Endothelial cell of umbilical vein (primary cell): ENCODE measurements around the gene HTR2B. TPM values are rescaled to one million over a fixed set of nuclear protein-coding genes. Genes with fewer than 3 reads are reported as not detected.

Source experiments
- BruUV-seq: library from RNA; stranded (reverse); fragments of 400-500 nt; replicated peaks from 2 replicates; lab custom pipeline; 2021; lab: Mats Ljungman, UMichigan
- CTCF ChIA-PET: fragments of 300-600, 350-600 bp; sonication (Branson Sonifier 250); formaldehyde crosslinking; loops from one replicate; lab custom pipeline; 2021; ENCODE audit warnings: antibody characterized with exemption, inconsistent platforms; lab: Charles Lee
- POLR2A ChIA-PET: fragments of 300-600, 350-600 bp; sonication (Branson Sonifier 250); formaldehyde crosslinking; loops from one replicate; lab custom pipeline; 2021; ENCODE audit warnings: antibody characterized with exemption, inconsistent platforms; lab: Charles Lee
- DNase-seq: peaks from one replicate; pipeline ENCODE4 v3.0.0-alpha.2; 2011; ENCODE audit warnings: low read depth, low spot score
- FAIRE-seq: peaks from 2 replicates; lab custom pipeline; 2011; peaks lifted over from hg19 to GRCh38; lab: Jason Lieb, UNC
- H2AFZ ChIP-seq: 2 replicates; pipeline ENCODE4 v1.6.0; 2012; ENCODE audit warnings: low read depth, low read length, control low read depth, inconsistent platforms
- H3K27ac ChIP-seq: 2 replicates; pipeline ENCODE4 v1.5.1; 2011; ENCODE audit warnings: low read depth, mild to moderate bottlenecking, control low read depth, low read length, moderate library complexity; ENCODE audit not compliant: insufficient read depth
- H3K27me3 ChIP-seq, 2 experiments: 2 replicates each; pipeline versions ENCODE4 v1.6.0 to v1.6.1; 2011; ENCODE audit warnings: low read length in 2 of 2, mixed read lengths in 1 of 2; ENCODE audit not compliant: control insufficient read depth in 2 of 2, insufficient read depth in 2 of 2
- H3K36me3 ChIP-seq, 2 experiments: 2 replicates in 1 of 2; 3 replicates in 1 of 2; pipeline ENCODE4 v1.5.1; 2011; ENCODE audit warnings: low read length in 2 of 2, mild to moderate bottlenecking in 1 of 2, moderate library complexity in 1 of 2; ENCODE audit not compliant: control insufficient read depth in 2 of 2, insufficient read depth in 2 of 2; ENCODE audit errors: extremely low read depth in 1 of 2
- H3K4me1 ChIP-seq: 3 replicates; pipeline ENCODE4 v1.5.1; 2011; ENCODE audit warnings: mild to moderate bottlenecking, low read length; ENCODE audit not compliant: control insufficient read depth, insufficient read depth; ENCODE audit errors: extremely low read depth
- H3K4me2 ChIP-seq: 2 replicates; pipeline ENCODE4 v1.6.1; 2011; ENCODE audit warnings: low read length, control low read depth, mixed read lengths; ENCODE audit not compliant: insufficient read depth
- H3K4me3 ChIP-seq, 3 experiments: fragments of 200-600 bp in 1 of 3; sonication (generic), shearing (Covaris generic) in 1 of 3; replicated peaks in 1 of 3; 2 replicates each; pipeline ENCODE4 v1.5.1; 2011 to 2016; ENCODE audit warnings: control low read depth in 3 of 3, low read length in 3 of 3, mild to moderate bottlenecking in 2 of 3, inconsistent platforms in 1 of 3, low read depth in 1 of 3, moderate library complexity in 1 of 3; ENCODE audit not compliant: insufficient read depth in 1 of 3
- H3K79me2 ChIP-seq: 2 replicates; pipeline ENCODE4 v1.6.0; 2012; ENCODE audit warnings: low read length, inconsistent platforms; ENCODE audit not compliant: control insufficient read depth, insufficient read depth
- H3K9ac ChIP-seq: replicated peaks from 2 replicates; pipeline ENCODE3; 2011; ENCODE audit warnings: low read length, control low read depth; ENCODE audit not compliant: insufficient read depth; ENCODE audit errors: extremely low read depth
- H3K9me1 ChIP-seq: replicated peaks from 3 replicates; pipeline ENCODE4 v1.6.0; 2011; ENCODE audit warnings: mild to moderate bottlenecking, low read length; ENCODE audit not compliant: control insufficient read depth, insufficient read depth; ENCODE audit errors: extremely low read depth
- H3K9me3 ChIP-seq: replicated peaks from 2 replicates; pipeline ENCODE4 v1.5.1; 2012; ENCODE audit warnings: low read length, inconsistent platforms; ENCODE audit not compliant: control insufficient read depth, insufficient read depth
- H4K20me1 ChIP-seq: replicated peaks from 2 replicates; pipeline ENCODE3; 2011; ENCODE audit warnings: mild to moderate bottlenecking, low read length; ENCODE audit not compliant: control insufficient read depth, insufficient read depth; ENCODE audit errors: extremely low read depth
- CTCF ChIP-seq, 2 donors: IDR thresholded peaks; 1 replicate in 1 of 2; 2 replicates in 1 of 2; pipeline ENCODE4 v1.5.1; 2011; ENCODE audit warnings: low read length in 2 of 2, mild to moderate bottlenecking in 2 of 2, moderate library complexity in 2 of 2, control low read depth in 1 of 2, inconsistent platforms in 1 of 2, low read depth in 1 of 2; ENCODE audit not compliant: insufficient read depth in 1 of 2; ENCODE audit errors: extremely low read depth in 1 of 2
- EZH2 ChIP-seq: IDR thresholded peaks from 2 replicates; pipeline ENCODE4 v1.6.1; 2012; ENCODE audit warnings: borderline replicate concordance, low read depth, mild to moderate bottlenecking, moderate library complexity, low read length, inconsistent platforms; ENCODE audit not compliant: severe bottlenecking
- FOS ChIP-seq: IDR thresholded peaks from 2 replicates; pipeline ENCODE4 v1.6.1; 2011; ENCODE audit warnings: mild to moderate bottlenecking, low read length, moderate library complexity, borderline replicate concordance; ENCODE audit not compliant: insufficient read depth
- GATA2 ChIP-seq: IDR thresholded peaks from 2 replicates; pipeline ENCODE4 v1.7.0; 2011; ENCODE audit warnings: low read depth, mild to moderate bottlenecking, moderate library complexity, mixed read lengths, low read length; ENCODE audit not compliant: insufficient read length, insufficient read depth
- dilution Hi-C: fragments of 300-500 bp; cut with MboI; formaldehyde crosslinking; loops from one replicate; pipeline ENCODE4 v1.15.0; 2019; ENCODE audit warnings: low sequenced_read_pairs; ENCODE audit not compliant: extremely low pct_ligation_motif_present
- intact Hi-C: fragments of 100-400 bp; cut with micrococcal nuclease; formaldehyde crosslinking; loops from one replicate; pipeline ENCODE4 v1.10.0; 2022
- polyA plus RNA-seq, 4 experiments: library from polyadenylated mRNA; depleted of rRNA in 3 of 4; stranded (reverse) in 3 of 4; unstranded in 1 of 4; fragments of >200 nt; gene quantifications; 2 replicates each; pipeline versions ENCODE4 v1.2.1 to v1.2.3, GENCODE V29; 2011 to 2012; ENCODE audit warnings: missing spikeins in 1 of 4
- total RNA-seq: library from RNA; stranded (reverse); gene quantifications from 2 replicates; pipeline ENCODE4 v1.2.3, GENCODE V29; 2021

The HTR2B gene
- total and polyA plus RNA-seq, 2 donors (not counting 3 experiments of a cell fraction or from before 2014, with no cell fraction given) = 0.88 to 0.93 TPM

- Histone ChIP-seq H3K4me2 (peak overlapping the region; percentile 12), H3K79me2 (peaks cover 67% of the 10 kb centered on the region), H3K9me3 (no peaks in the 10 kb centered on the region), H2AFZ (no peak overlapping the region), H3K27me3 (no peaks in the 10 kb centered on the region), H3K36me3 (peaks cover 10 to 15% of the 10 kb centered on the region in 2 experiments), H3K4me3 (no peak overlapping the region), H3K9ac (no peak overlapping the region), H4K20me1 (peaks cover 2% of the 10 kb centered on the region), H3K27ac (no peak overlapping the region), H3K9me1 (no peaks in the 10 kb centered on the region), H3K4me1 (peaks cover 22% of the 10 kb centered on the region)
- intact Hi-C loops (no loop called here), dilution Hi-C loops (no loop called here)
- TF ChIP-seq CTCF (IDR thresholded peaks at IDR 0.05; ENCODE audit: extremely low read depth in 1 of 2, insufficient read depth in 1 of 2, low read depth in 1 of 2, low read length in 2 of 2) = no peak
- TF ChIP-seq GATA2 = no peak
- no peak for TF ChIP-seq FOS
- no peak for TF ChIP-seq EZH2
- CTCF ChIA-PET = interaction anchor here (1.8 kb wide), 1 partner anchor 235 kb away, joined by 5 read pairs; no protein-coding TSS in a partner anchor
- no TSS peak for BruUV-seq
- POLR2A ChIA-PET = no interaction called here
- DNase-seq (no peak), FAIRE-seq (no peak)
These were observed 65.1 kb downstream of the HTR2B start for GRCh38 chr2:231059756-231060155.
